Measurements from ENCODE around the gene LPCAT2. TPM values are rescaled to one million over a fixed set of nuclear protein-coding genes. Genes with fewer than 3 reads are reported as not detected.

The LPCAT2 gene
- total and polyA plus RNA-seq, 2 of the 8 experiments (the other 6 are each of a cell fraction or from before 2014, with no cell fraction given) = 2.2 to 10.6 TPM

DNA sequence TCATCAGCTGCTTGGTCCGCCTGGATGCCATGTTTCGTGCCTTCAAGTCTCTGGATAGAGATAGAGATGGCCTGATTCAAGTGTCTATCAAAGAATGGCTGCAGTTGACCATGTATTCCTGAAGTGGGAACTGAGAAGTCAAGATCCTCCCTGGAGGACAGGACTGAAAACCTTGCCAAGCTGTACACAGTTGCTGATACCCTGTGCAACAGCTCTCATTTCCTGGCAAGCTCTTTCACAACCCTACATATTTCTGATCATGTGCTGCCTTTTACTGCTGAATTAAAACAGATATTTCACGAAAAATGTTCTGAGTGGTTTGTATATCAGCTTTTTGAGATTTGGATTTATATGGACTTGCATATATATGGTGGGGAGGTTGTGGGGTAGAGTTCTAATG lies 58.5 kb downstream of the LPCAT2 start (continued):
- TF ChIP-seq, protein P1, sequence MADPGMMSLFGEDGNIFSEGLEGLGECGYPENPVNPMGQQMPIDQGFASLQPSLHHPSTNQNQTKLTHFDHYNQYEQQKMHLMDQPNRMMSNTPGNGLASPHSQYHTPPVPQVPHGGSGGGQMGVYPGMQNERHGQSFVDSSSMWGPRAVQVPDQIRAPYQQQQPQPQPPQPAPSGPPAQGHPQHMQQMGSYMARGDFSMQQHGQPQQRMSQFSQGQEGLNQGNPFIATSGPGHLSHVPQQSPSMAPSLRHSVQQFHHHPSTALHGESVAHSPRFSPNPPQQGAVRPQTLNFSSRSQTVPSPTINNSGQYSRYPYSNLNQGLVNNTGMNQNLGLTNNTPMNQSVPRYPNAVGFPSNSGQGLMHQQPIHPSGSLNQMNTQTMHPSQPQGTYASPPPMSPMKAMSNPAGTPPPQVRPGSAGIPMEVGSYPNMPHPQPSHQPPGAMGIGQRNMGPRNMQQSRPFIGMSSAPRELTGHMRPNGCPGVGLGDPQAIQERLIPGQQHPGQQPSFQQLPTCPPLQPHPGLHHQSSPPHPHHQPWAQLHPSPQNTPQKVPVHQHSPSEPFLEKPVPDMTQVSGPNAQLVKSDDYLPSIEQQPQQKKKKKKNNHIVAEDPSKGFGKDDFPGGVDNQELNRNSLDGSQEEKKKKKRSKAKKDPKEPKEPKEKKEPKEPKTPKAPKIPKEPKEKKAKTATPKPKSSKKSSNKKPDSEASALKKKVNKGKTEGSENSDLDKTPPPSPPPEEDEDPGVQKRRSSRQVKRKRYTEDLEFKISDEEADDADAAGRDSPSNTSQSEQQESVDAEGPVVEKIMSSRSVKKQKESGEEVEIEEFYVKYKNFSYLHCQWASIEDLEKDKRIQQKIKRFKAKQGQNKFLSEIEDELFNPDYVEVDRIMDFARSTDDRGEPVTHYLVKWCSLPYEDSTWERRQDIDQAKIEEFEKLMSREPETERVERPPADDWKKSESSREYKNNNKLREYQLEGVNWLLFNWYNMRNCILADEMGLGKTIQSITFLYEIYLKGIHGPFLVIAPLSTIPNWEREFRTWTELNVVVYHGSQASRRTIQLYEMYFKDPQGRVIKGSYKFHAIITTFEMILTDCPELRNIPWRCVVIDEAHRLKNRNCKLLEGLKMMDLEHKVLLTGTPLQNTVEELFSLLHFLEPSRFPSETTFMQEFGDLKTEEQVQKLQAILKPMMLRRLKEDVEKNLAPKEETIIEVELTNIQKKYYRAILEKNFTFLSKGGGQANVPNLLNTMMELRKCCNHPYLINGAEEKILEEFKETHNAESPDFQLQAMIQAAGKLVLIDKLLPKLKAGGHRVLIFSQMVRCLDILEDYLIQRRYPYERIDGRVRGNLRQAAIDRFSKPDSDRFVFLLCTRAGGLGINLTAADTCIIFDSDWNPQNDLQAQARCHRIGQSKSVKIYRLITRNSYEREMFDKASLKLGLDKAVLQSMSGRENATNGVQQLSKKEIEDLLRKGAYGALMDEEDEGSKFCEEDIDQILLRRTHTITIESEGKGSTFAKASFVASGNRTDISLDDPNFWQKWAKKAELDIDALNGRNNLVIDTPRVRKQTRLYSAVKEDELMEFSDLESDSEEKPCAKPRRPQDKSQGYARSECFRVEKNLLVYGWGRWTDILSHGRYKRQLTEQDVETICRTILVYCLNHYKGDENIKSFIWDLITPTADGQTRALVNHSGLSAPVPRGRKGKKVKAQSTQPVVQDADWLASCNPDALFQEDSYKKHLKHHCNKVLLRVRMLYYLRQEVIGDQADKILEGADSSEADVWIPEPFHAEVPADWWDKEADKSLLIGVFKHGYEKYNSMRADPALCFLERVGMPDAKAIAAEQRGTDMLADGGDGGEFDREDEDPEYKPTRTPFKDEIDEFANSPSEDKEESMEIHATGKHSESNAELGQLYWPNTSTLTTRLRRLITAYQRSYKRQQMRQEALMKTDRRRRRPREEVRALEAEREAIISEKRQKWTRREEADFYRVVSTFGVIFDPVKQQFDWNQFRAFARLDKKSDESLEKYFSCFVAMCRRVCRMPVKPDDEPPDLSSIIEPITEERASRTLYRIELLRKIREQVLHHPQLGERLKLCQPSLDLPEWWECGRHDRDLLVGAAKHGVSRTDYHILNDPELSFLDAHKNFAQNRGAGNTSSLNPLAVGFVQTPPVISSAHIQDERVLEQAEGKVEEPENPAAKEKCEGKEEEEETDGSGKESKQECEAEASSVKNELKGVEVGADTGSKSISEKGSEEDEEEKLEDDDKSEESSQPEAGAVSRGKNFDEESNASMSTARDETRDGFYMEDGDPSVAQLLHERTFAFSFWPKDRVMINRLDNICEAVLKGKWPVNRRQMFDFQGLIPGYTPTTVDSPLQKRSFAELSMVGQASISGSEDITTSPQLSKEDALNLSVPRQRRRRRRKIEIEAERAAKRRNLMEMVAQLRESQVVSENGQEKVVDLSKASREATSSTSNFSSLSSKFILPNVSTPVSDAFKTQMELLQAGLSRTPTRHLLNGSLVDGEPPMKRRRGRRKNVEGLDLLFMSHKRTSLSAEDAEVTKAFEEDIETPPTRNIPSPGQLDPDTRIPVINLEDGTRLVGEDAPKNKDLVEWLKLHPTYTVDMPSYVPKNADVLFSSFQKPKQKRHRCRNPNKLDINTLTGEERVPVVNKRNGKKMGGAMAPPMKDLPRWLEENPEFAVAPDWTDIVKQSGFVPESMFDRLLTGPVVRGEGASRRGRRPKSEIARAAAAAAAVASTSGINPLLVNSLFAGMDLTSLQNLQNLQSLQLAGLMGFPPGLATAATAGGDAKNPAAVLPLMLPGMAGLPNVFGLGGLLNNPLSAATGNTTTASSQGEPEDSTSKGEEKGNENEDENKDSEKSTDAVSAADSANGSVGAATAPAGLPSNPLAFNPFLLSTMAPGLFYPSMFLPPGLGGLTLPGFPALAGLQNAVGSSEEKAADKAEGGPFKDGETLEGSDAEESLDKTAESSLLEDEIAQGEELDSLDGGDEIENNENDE (IDR thresholded peaks at IDR 0.05; ENCODE audit: insufficient replicate concordance, low read length) = no peak
- TF ChIP-seq TAF7 (optimal IDR thresholded peaks at IDR 0.05; ENCODE audit: borderline replicate concordance, low read depth, low read length) = no peak
- TF ChIP-seq, protein P2, sequence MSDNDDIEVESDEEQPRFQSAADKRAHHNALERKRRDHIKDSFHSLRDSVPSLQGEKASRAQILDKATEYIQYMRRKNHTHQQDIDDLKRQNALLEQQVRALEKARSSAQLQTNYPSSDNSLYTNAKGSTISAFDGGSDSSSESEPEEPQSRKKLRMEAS (IDR thresholded peaks at IDR 0.05) = no peak
